IMR-90 (cell line): ENCODE data around the gene CRYZL1.

Experiments used
- BHLHE40 ChIP-seq: fragments of 150-350 bp; IDR thresholded peaks from 2 replicates; pipeline ENCODE4 v1.6.1; 2016; ENCODE audit warnings: mild to moderate bottlenecking, low read depth, low read length
- CEBPB ChIP-seq: IDR thresholded peaks from 2 replicates; pipeline ENCODE4 v1.6.1; 2012; ENCODE audit warnings: low read depth, low read length, improper control_type of control experiment
- MAFK ChIP-seq: IDR thresholded peaks from 2 replicates; pipeline ENCODE4 v1.6.1; 2012; ENCODE audit warnings: low read depth, low read length, improper control_type of control experiment
- MAZ ChIP-seq: IDR thresholded peaks from 2 replicates; pipeline ENCODE4 v1.6.1; 2012; ENCODE audit warnings: low read depth, mild to moderate bottlenecking, low read length, improper control_type of control experiment, moderate library complexity, borderline replicate concordance
- POLR2A ChIP-seq: IDR thresholded peaks from 2 replicates; pipeline ENCODE4 v1.6.1; 2012; ENCODE audit warnings: mild to moderate bottlenecking, low read depth, low read length
- RAD21 ChIP-seq: IDR thresholded peaks from 2 replicates; pipeline ENCODE4 v1.6.1; 2012; ENCODE audit warnings: low read length, improper control_type of control experiment
- RCOR1 ChIP-seq: IDR thresholded peaks from 2 replicates; pipeline ENCODE4 v1.6.1; 2012; ENCODE audit warnings: mild to moderate bottlenecking, low read length, improper control_type of control experiment; ENCODE audit not compliant: insufficient replicate concordance
- RFX5 ChIP-seq: IDR thresholded peaks from 2 replicates; pipeline ENCODE4 v1.8.0; 2012; ENCODE audit warnings: low read depth, mild to moderate bottlenecking, low read length, moderate library complexity
- SMC3 ChIP-seq: fragments of 150-350 bp; IDR thresholded peaks from 2 replicates; pipeline ENCODE4 v1.6.1; 2016; ENCODE audit warnings: low read depth, mild to moderate bottlenecking, antibody characterized with exemption, low read length, moderate library complexity
- TF ChIP-seq, protein P1 (sequence below): conservative IDR thresholded peaks from 2 replicates; pipeline ENCODE4 v1.5.1; 2012; ENCODE audit warnings: mild to moderate bottlenecking, low read depth, low read length, improper control_type of control experiment
- TF ChIP-seq, protein P2 (sequence below): fragments of 150-350 bp; IDR thresholded peaks from 2 replicates; pipeline ENCODE4 v1.6.1; 2017; ENCODE audit warnings: mild to moderate bottlenecking, antibody characterized with exemption, low read length, low read depth

DNA sequence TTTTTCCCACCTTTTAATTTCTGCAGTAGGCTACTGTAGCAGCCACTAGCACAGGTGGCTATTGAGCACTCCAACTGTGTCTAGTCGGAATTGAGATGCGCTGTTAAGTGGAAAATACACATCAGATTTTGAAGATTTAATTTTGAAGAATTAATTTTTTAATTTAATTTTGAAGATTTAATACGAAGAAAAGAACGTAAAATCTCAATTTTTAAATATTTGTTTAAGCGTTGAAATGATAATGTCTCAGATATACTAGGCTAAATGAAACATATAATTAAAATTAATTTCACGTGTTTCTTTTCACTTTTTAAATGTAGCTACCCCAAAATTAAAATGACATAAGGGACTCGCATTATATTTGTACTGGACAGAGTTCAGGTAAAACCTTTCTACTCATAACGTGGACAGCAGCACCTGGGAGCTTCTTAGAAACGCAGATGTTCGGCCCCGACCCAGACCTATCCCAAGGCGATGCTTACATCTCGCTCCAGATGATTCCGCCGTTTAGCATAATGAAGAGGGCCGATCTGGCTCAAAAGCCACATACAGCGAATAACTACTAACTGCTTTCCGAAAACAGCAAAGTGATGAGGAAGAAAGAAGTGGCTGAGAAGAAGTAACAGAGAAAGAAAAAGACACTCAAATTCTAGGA lies 717 bp downstream of the CRYZL1 start:
- TF ChIP-seq, protein P1, sequence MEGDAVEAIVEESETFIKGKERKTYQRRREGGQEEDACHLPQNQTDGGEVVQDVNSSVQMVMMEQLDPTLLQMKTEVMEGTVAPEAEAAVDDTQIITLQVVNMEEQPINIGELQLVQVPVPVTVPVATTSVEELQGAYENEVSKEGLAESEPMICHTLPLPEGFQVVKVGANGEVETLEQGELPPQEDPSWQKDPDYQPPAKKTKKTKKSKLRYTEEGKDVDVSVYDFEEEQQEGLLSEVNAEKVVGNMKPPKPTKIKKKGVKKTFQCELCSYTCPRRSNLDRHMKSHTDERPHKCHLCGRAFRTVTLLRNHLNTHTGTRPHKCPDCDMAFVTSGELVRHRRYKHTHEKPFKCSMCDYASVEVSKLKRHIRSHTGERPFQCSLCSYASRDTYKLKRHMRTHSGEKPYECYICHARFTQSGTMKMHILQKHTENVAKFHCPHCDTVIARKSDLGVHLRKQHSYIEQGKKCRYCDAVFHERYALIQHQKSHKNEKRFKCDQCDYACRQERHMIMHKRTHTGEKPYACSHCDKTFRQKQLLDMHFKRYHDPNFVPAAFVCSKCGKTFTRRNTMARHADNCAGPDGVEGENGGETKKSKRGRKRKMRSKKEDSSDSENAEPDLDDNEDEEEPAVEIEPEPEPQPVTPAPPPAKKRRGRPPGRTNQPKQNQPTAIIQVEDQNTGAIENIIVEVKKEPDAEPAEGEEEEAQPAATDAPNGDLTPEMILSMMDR: no peak
- TF ChIP-seq POLR2A (no peak; the same call in 1 of the 2 replicates), SMC3 (no peak), MAZ (no peak), RAD21 (no peak), RFX5 (no peak), CEBPB (no peak), MAFK (no peak), BHLHE40 (no peak), RCOR1 (no peak)
- TF ChIP-seq, protein P2, sequence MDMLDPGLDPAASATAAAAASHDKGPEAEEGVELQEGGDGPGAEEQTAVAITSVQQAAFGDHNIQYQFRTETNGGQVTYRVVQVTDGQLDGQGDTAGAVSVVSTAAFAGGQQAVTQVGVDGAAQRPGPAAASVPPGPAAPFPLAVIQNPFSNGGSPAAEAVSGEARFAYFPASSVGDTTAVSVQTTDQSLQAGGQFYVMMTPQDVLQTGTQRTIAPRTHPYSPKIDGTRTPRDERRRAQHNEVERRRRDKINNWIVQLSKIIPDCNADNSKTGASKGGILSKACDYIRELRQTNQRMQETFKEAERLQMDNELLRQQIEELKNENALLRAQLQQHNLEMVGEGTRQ: no peak
